Stomach (tissue), 9 donors: Measurements from ENCODE around the gene TMEM138. TPM values are rescaled to one million over a fixed set of nuclear protein-coding genes. Genes with fewer than 3 reads are reported as not detected.

ENCODE experiments used
- DNase-seq, 2 donors: peaks; one replicate each; pipeline versions ENCODE4 v3.0.0 to v3.0.0-alpha.2; 2013 to 2019
- H3K27ac ChIP-seq, 5 donors: fragments of 200-600 bp in 4 of 5; sonication (generic) in 4 of 5; one replicate each; pipeline ENCODE4 v1.5.1; 2013 to 2019; ENCODE audit warnings: mild to moderate bottlenecking in 1 of 5, moderate library complexity in 1 of 5
- H3K27me3 ChIP-seq, 3 donors: fragments of 200-600 bp; sonication (generic); one replicate each; pipeline ENCODE4 v1.5.1; 2017 to 2019; ENCODE audit warnings: mixed run types in 1 of 3
- H3K36me3 ChIP-seq, 4 donors: fragments of 200-600 bp; sonication (generic); 1 replicate in 3 of 4; 2 replicates in 1 of 4; pipeline ENCODE4 v1.5.1; 2016 to 2019
- H3K4me1 ChIP-seq, 4 donors: fragments of 200-600 bp; sonication (generic); one replicate each; pipeline ENCODE4 v1.5.1; 2016 to 2019
- H3K4me3 ChIP-seq, 4 donors: fragments of 200-600 bp; sonication (generic) in 3 of 4; one replicate each; pipeline ENCODE4 v1.5.1; 2016 to 2019; ENCODE audit warnings: mild to moderate bottlenecking in 1 of 4
- H3K9me3 ChIP-seq, 4 donors: fragments of 200-600 bp; sonication (generic); one replicate each; pipeline ENCODE4 v1.5.1; 2016 to 2019
- EP300 ChIP-seq: sonication (generic); formaldehyde crosslinking; IDR thresholded peaks from one replicate; pipeline ENCODE4 v1.6.1; 2017; ENCODE audit warnings: antibody characterized with exemption
- POLR2A ChIP-seq, 4 donors: fragments of 450-650 bp; IDR thresholded peaks; one replicate each; pipeline ENCODE4 v1.6.1; 2016; ENCODE audit warnings: antibody characterized with exemption in 4 of 4, control low read depth in 2 of 4, mild to moderate bottlenecking in 1 of 4, moderate library complexity in 1 of 4
- POLR2AphosphoS5 ChIP-seq, 3 donors: sonication (generic); formaldehyde crosslinking; IDR thresholded peaks; one replicate each; pipeline ENCODE4 v1.6.1; 2016; ENCODE audit warnings: antibody characterized with exemption in 3 of 3
- WGBS, 5 donors: extraction: QIAGEN DNeasy Blood & Tissue Kit in 3 of 5; methylation state at CpG; one replicate each; pipeline versions ENCODE4 v1.1.5 to v1.1.7; 2013 to 2018; 5-methylcytosine and 5-hydroxymethylcytosine counted together
- intact Hi-C: fragments of 100-400 bp; cut with DNase I; formaldehyde crosslinking; loops from one replicate; pipeline ENCODE4 v1.15.1; 2023; ENCODE audit warnings: low total_unique reads
- polyA plus RNA-seq, 3 donors: library from polyadenylated mRNA; stranded (reverse); fragments of 200-250 nt; gene quantifications; one replicate each; pipeline ENCODE4 v1.2.3, GENCODE V29; 2013
- total RNA-seq, 5 donors: library from RNA; depleted of rRNA; stranded (reverse); fragments of >200 nt; gene quantifications; one replicate each; pipeline versions ENCODE4 v1.1.0 to v1.2.3, GENCODE V29; 2014 to 2016
- TF ChIP-seq, protein P1 (sequence below), 7 experiments: fragments of 450-650 bp in 4 of 7; fragments of 200-600 bp in 3 of 7; sonication (generic) in 3 of 7; IDR thresholded peaks; one replicate each; pipeline ENCODE4 v1.5.1; 2016 to 2019; ENCODE audit warnings: antibody characterized with exemption in 7 of 7, control low read depth in 2 of 7, mild to moderate bottlenecking in 1 of 7
- donor health status: healthy with polysubstance abuse.
- donor health status: Bipolar disorder and iron deficiency.
- donor health status: healthy.

TMEM138 gene
- total and polyA plus RNA-seq, 8 donors = 12.2 to 190 (median 23.4) TPM

GRCh38 chr11:61342207-61342803 is 19.9 kb upstream of the TMEM138 start:
- no peak for DNase-seq
- intact Hi-C loops = loop anchor here (5.0 kb wide), 1 partner anchor 40 kb away; no protein-coding TSS in a partner anchor

DNA sequence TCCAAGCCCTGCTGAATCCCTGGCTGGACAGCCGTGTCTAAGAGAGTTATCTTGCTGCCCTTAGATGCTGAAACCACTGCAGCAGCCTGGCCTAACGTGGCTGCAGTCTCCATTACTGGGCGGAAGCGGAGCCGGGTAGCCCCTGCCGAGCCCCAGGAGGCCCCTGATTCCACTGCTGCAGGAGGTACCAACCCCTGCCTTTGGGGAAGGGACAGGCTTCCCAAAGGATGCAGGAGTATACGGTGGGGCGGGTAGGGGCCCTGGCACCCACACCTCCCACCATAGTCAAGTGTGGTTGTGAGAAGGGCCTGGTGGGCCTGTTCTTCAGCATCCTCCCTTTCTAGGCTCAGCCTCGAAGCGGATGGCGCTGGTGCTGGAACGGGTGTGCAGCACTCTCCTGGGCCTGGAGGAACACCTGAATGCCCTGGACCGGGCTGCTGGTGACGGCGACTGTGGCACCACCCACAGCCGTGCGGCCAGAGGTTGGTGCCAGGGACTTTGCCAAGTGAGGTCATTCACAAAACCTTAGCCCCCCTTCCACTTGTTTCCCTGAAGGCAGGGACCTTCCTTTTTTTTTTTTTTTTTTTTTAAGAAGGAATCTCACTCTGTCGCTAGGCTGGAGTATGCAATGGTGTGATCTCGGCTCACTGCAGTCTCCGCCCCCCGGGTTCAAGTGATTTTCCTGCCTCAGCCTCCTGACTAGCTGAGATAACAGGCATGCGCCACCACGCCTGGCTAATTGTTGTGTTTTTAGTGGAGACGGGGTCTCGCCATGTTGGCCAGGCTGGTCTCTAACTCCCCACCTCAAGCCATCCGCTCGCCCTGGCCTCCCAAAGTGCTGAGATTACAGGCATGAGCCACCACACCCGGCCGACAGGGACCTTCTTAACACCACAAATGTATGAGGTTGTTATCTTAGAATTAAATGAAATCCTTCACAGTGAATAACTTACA is 18.1 kb upstream of the TMEM138 start:
- 88 to 94% (median 91%) methylated on average over 19 to 29 of the region's 29 CpGs for WGBS, 5 donors
- Histone ChIP-seq H3K4me3 (no peak overlapping the region), H3K4me1 (peaks cover 7 to 34% (median 26%) of the 10 kb centered on the region in 4 donors), H3K27me3 (no peaks in the 10 kb centered on the region), H3K27ac (peak overlapping the region in 1 of 5 donors; percentile 3), H3K36me3 (peaks cover 7 to 76% (median 66%) of the 10 kb centered on the region in 4 donors), H3K9me3 (no peaks in the 10 kb centered on the region)
- intact Hi-C loops = loop anchor here (5.0 kb wide), 1 partner anchor 38 kb away; no protein-coding TSS in a partner anchor
- TF ChIP-seq EP300 (no peak), POLR2A (IDR thresholded peaks at IDR 0.05) (no peak), POLR2AphosphoS5 (IDR thresholded peaks at IDR 0.05) (no peak)
- TF ChIP-seq, protein P1, sequence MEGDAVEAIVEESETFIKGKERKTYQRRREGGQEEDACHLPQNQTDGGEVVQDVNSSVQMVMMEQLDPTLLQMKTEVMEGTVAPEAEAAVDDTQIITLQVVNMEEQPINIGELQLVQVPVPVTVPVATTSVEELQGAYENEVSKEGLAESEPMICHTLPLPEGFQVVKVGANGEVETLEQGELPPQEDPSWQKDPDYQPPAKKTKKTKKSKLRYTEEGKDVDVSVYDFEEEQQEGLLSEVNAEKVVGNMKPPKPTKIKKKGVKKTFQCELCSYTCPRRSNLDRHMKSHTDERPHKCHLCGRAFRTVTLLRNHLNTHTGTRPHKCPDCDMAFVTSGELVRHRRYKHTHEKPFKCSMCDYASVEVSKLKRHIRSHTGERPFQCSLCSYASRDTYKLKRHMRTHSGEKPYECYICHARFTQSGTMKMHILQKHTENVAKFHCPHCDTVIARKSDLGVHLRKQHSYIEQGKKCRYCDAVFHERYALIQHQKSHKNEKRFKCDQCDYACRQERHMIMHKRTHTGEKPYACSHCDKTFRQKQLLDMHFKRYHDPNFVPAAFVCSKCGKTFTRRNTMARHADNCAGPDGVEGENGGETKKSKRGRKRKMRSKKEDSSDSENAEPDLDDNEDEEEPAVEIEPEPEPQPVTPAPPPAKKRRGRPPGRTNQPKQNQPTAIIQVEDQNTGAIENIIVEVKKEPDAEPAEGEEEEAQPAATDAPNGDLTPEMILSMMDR (IDR thresholded peaks at IDR 0.05) = no peak
- DNase-seq = no peak

More at GRCh38 chr11:61342207-61342803, 19.9 kb upstream of the TMEM138 start:
- Histone ChIP-seq H3K27ac (no peak overlapping the region), H3K4me1 (peaks cover 7 to 27% (median 20%) of the 10 kb centered on the region in 4 donors), H3K9me3 (no peaks in the 10 kb centered on the region), H3K27me3 (no peaks in the 10 kb centered on the region), H3K4me3 (no peak overlapping the region), H3K36me3 (peaks cover 0 to 73% (median 62%) of the 10 kb centered on the region in 4 donors)
- WGBS, 5 donors = 91 to 95% (median 91%) methylated on average over 18 to 20 of the region's 20 CpGs
- TF ChIP-seq POLR2AphosphoS5 (IDR thresholded peaks at IDR 0.05) (no peak), EP300 (no peak), POLR2A (IDR thresholded peaks at IDR 0.05) (no peak)
- TF ChIP-seq, protein P1 (IDR thresholded peaks at IDR 0.05) = no peak

- intact Hi-C loops = no loop called here
- Histone ChIP-seq H3K4me1 (peaks cover 7 to 34% (median 26%) of the 10 kb centered on the region in 4 donors), H3K27me3 (no peaks in the 10 kb centered on the region), H3K4me3 (no peak overlapping the region), H3K36me3 (peaks cover 14 to 78% (median 69%) of the 10 kb centered on the region in 4 donors), H3K27ac (peak overlapping the region in 3 of 5 donors; percentile 3 to 33 (median 7)), H3K9me3 (no peaks in the 10 kb centered on the region)
- 75 to 81% (median 79%) methylated on average over 4 of the region's 4 CpGs; no CpG with 5 or more reads in 1 of the 5 donors for WGBS, 5 donors
- no peak for TF ChIP-seq POLR2A (IDR thresholded peaks at IDR 0.05)
- no peak for TF ChIP-seq EP300
- no peak for TF ChIP-seq POLR2AphosphoS5 (IDR thresholded peaks at IDR 0.05)
- TF ChIP-seq, protein P1 (IDR thresholded peaks at IDR 0.05) = no peak
- DNase-seq = peak in 1 of 2 donors; percentile 61
Measured at GRCh38 chr11:61345170-61345610, 17.0 kb upstream of the TMEM138 start.
